MM.1S (cell line): ENCODE results near the gene COL5A1.

ENCODE experiments used
- EZH2 ChIP-seq: fragments of 300-600 bp; sonication (generic); optimal IDR thresholded peaks from 2 replicates; pipeline ENCODE3; 2017; ENCODE audit warnings: low read depth, mild to moderate bottlenecking, antibody characterized with exemption, low read length, mixed read lengths
- TF ChIP-seq, protein P1 (sequence below): fragments of 300-600 bp; sonication (generic); IDR thresholded peaks from 2 replicates; pipeline ENCODE4 v1.5.1; 2016; ENCODE audit warnings: antibody characterized with exemption, low read length, mixed read lengths

DNA sequence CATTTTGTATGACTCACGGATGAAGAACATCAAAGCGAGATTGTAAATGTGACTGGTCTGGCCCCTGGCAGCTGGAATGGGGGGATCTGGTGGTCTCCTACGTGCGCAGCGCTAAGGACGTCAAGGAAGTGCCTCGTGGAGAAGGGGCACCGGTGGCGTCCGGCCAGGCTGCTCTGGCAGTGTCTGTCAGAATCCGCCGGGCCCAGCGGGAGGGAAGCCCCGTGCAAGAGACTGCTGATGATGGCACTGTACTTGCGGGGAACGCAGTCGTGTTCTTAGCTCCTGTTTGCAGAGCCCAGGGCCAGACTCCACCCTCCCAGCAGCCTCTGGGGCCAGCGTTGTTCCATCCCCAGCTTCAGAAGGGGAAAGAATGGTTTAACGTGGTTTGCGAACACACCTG is 75.5 kb downstream of the COL5A1 start:
- TF ChIP-seq, protein P1, sequence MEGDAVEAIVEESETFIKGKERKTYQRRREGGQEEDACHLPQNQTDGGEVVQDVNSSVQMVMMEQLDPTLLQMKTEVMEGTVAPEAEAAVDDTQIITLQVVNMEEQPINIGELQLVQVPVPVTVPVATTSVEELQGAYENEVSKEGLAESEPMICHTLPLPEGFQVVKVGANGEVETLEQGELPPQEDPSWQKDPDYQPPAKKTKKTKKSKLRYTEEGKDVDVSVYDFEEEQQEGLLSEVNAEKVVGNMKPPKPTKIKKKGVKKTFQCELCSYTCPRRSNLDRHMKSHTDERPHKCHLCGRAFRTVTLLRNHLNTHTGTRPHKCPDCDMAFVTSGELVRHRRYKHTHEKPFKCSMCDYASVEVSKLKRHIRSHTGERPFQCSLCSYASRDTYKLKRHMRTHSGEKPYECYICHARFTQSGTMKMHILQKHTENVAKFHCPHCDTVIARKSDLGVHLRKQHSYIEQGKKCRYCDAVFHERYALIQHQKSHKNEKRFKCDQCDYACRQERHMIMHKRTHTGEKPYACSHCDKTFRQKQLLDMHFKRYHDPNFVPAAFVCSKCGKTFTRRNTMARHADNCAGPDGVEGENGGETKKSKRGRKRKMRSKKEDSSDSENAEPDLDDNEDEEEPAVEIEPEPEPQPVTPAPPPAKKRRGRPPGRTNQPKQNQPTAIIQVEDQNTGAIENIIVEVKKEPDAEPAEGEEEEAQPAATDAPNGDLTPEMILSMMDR: no peak
- TF ChIP-seq EZH2: no peak
